GM10847 (cell line): ENCODE data around the gene HIP1.

Source experiments
- POLR2A ChIP-seq: IDR thresholded peaks from 2 replicates; pipeline ENCODE4 v1.6.1; 2011; ENCODE audit not compliant: insufficient read length; ENCODE audit errors: extremely low read depth

Gene HIP1

DNA sequence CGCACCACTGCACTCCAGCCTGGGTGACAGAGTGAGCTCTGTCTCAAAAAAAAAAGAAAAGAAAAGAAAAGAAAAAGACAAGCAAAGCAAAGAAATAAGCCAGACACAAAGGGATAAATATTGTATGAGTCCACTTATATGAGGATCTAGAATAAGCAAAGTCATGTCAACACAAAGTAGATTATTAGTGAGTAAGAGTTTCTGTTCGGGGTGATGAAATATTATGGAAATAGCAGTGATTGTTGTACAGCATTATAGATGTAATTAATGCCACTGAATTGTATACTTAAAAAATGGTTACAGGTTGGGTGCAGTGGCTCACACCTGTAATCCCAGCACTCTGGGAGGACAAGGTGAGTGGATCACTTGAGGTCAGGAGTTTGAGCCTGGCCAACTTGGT is 83.2 kb downstream of the HIP1 start:
- TF ChIP-seq POLR2A, result no peak

DNA sequence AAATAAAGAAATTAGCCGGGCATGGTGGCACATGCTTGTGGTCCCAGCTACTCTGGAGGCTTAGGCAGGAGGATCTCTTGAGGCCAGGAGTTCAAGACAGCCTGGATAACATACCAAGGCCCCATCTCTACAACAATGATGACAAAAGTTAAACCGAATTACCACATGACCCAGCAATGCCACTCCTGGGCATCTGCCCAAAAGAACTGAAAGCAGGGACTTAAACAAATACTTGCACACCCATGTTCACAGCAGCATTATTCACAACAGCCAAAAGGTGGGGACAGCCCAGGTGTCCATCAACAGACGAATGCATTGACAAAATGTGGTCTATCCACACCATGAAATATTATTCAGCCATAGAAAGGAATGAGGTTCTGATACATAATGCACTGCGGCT is 83.9 kb downstream of the HIP1 start:
- TF ChIP-seq POLR2A, result no peak

- TF ChIP-seq POLR2A, result no peak
Measured at GRCh38 chr7:75653651-75654050, 85.1 kb downstream of the HIP1 start.

DNA sequence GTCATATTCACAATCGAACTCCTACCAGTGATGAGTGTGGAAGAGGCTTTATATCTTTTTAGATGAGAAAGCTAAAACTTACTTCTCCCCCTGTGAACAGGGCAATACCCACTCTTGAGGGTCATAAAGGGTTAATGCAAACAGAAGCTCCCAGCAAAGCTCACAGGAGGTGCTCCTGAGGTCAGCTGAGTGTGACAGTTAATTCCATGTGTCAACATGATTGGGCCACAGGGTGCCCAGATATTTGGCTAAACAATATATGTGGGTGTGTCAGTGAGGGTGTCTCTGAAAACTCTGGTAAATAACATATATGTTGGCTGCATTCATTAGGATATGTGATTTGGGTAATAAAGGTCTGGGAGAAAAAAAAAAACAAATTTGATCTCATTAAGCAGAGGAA is 86.0 kb downstream of the HIP1 start:
- no peak for TF ChIP-seq POLR2A

DNA sequence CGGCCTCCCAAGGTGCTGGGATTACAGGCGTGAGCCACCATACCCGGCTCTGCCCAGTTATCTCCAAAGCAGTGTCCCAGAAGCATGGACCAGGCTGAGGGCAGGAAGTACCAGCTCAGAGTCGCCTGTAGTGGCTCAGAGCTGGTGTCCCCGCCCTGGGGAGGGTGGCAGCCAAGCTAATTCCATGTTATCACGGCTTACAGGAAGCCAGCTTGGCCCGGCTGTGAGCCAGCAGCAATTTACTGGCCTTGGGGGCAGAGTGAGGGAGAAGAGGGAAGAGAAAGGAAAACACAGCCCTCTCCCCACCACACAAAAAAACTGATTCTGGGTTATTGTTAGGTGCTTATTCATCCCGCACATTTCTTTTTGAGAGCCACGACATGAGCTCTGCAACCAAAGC is 88.1 kb downstream of the HIP1 start:
- no peak for TF ChIP-seq POLR2A

GRCh38 chr7:75650062-75650461 is 88.7 kb downstream of the HIP1 start:
- TF ChIP-seq POLR2A, result no peak

DNA sequence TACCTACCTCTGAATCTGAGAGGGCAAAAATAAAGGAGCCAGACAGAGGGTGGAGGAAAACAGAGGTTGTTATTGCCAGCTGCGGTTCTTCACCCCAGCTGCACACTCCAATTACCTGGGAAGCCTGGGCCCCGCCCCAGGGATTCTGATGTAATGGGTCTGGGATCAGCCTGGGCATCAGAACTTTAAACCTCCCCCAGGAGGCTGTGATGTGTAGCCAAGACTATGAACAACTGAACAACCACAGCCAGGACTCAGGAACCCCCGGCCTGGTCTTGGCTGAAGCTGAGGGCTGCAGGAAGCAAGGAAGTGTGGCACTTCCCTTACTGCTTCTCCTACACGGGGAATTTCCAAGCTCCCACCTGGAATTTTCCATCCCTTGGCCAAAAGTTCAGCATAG is 89.3 kb downstream of the HIP1 start:
- TF ChIP-seq POLR2A, result no peak

GRCh38 chr7:75647709-75648438 is 90.9 kb downstream of the HIP1 start:
- no peak for TF ChIP-seq POLR2A

GRCh38 chr7:75646571-75647102 is 92.1 kb downstream of the HIP1 start:
- TF ChIP-seq POLR2A, result no peak

DNA sequence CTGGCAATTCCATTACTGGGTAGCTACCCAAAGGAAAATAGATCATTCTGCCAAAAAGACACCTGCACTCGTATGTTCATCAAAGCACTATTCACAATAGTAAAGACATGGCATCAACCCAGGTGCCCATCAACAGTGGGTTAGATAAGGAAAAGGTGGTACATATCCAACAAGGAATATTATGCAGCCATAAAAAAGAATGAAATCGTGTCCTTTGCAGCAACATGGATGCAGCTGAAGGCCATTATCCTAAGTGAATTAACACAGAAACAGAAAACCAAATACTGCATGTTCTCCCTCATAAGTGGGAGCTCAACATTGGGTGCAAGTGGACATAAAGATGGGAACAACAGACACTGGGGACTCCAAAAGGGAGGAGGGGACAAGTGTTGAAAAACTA is 93.2 kb downstream of the HIP1 start:
- TF ChIP-seq POLR2A, result no peak

- TF ChIP-seq POLR2A, result no peak
Measured at GRCh38 chr7:75644589-75644988, 94.2 kb downstream of the HIP1 start.

DNA sequence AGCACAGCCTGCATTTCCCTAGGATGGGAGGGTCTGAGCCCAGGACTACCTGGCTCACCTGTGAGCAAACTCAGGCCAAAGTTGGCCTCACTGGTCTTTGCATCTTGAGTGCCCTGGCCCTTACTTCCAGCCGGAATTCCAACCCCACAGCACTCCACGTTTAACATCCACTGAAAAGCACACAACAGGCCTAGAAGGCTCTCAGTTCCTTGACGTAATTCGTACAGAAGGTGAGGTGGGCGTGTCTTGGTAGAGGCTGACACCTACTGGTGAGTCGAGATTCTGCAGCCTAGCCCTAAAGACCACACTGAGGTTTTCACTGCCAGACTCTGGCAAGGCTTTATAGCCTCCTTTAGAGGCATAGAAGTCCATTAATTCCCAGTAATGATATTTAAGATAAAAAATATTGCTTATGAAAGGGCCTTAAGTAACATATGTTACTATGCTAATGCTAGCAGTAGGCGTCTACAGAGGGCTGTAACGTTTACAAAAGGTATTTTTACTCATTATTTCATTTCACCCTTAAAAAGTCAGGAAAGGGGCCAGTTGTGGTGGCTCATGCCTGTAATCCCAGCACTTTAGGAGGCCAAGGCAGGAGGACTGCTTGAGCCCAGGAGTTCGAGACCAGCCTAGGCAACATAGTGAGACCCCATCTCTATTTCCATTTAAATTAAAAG is 95.8 kb downstream of the HIP1 start:
- no peak for TF ChIP-seq POLR2A

GRCh38 chr7:75640201-75640600 is 98.5 kb downstream of the HIP1 start:
- TF ChIP-seq POLR2A, result no peak

- TF ChIP-seq POLR2A, result no peak
Measured at GRCh38 chr7:75639886-75640190, 98.9 kb downstream of the HIP1 start.

DNA sequence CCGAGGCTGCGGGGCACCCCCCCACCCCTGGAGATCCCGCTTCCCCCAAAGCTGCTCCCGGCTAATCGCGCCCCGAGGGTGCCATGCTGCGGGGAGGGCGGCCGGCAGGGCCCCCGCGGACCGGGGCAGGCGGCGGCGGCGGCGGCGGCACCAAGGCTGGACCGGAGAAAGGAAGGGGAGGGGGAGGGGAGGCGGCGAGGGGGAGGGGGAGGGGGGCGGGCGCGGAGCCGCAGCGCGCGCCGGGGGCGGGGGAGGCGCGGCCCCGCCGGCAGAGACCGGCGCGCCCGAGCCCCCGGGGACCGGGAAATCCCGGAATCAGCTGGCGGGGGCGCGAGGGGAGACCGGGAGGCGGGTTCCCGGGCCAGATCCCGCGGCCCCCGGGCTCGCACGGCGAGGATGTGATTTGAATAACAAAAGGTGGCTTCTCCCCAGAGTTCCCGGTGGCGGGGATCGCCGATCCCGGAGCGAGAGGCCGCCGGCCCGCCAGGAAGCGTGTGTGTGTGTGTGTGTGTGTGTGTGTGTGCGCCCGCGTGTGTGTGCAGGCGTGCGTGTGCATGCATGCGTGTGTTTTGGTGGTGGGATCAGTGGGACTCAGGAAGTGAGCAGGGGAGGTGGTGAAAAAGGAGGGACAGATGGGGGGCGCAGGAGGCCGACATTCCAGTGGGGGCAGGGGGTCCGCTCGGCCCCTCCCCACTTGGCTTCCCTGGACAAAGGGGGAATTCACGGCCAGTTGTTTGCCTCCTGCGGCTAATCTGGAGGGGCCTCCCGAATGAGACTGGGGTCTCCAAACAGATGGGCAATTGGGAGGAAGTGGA is 99.5 kb downstream of the HIP1 start:
- TF ChIP-seq POLR2A, result no peak

- no peak for TF ChIP-seq POLR2A
Measured at GRCh38 chr7:75638594-75639070, 100.1 kb downstream of the HIP1 start.

- TF ChIP-seq POLR2A, result no peak
Measured at GRCh38 chr7:75637854-75638593, 100.7 kb downstream of the HIP1 start.
